Loucy (cell line): Measurements from ENCODE around the gene PYGB.

ENCODE experiments used
- H2AFZ ChIP-seq: fragments of 200-600 bp; sonication (generic); 2 replicates; pipeline ENCODE4 v1.6.0; 2016; ENCODE audit warnings: antibody characterized with exemption, mild to moderate bottlenecking, low read length, moderate library complexity
- H3F3A ChIP-seq: fragments of 200-600 bp; 2 replicates; pipeline ENCODE4 v1.6.0; 2016; ENCODE audit warnings: antibody characterized with exemption, low read depth, mild to moderate bottlenecking
- H3K27me3 ChIP-seq: fragments of 200-600 bp; sonication (generic); 2 replicates; pipeline ENCODE4 v1.6.1; 2014; ENCODE audit warnings: low read length, mild to moderate bottlenecking; ENCODE audit not compliant: insufficient read depth, poor library complexity, severe bottlenecking
- H3K36me3 ChIP-seq: fragments of 200-600 bp; sonication (generic); 2 replicates; pipeline ENCODE4 v1.6.1; 2016; ENCODE audit warnings: low read length; ENCODE audit not compliant: insufficient read depth
- H3K4me1 ChIP-seq: fragments of 200-600 bp; sonication (generic); 2 replicates; pipeline ENCODE4 v1.5.1; 2014; ENCODE audit warnings: low read length, mild to moderate bottlenecking; ENCODE audit not compliant: insufficient read depth, poor library complexity, severe bottlenecking
- H3K4me2 ChIP-seq: fragments of 200-600 bp; sonication (generic); 2 replicates; pipeline ENCODE4 v1.6.0; 2014; ENCODE audit warnings: antibody characterized with exemption, low read length, low read depth, mild to moderate bottlenecking; ENCODE audit not compliant: poor library complexity, severe bottlenecking
- H3K4me3 ChIP-seq: fragments of 200-600 bp; sonication (generic); 2 replicates; pipeline ENCODE4 v1.5.1; 2014; ENCODE audit warnings: low read length, mild to moderate bottlenecking, mixed read lengths; ENCODE audit not compliant: poor library complexity, severe bottlenecking
- H3K79me2 ChIP-seq: fragments of 200-600 bp; sonication (generic); 2 replicates; pipeline ENCODE4 v1.6.1; 2014; ENCODE audit warnings: low read length; ENCODE audit not compliant: insufficient read depth
- H3K9ac ChIP-seq: fragments of 200-600 bp; sonication (generic); 2 replicates; pipeline ENCODE4 v1.6.0; 2014; ENCODE audit warnings: mild to moderate bottlenecking, low read depth, low read length, moderate library complexity; ENCODE audit not compliant: poor library complexity, severe bottlenecking
- H3K9me2 ChIP-seq: fragments of 200-600 bp; sonication (generic); replicated peaks from 2 replicates; pipeline ENCODE4 v1.6.1; 2016; ENCODE audit warnings: low read depth, low read length, mixed read lengths
- H3K9me3 ChIP-seq: fragments of 200-600 bp; sonication (generic); 2 replicates; pipeline ENCODE4 v1.6.1; 2014; ENCODE audit warnings: mild to moderate bottlenecking, antibody characterized with exemption, low read length, low read depth; ENCODE audit not compliant: insufficient read depth
- H4K20me1 ChIP-seq: fragments of 200-600 bp; sonication (generic); 2 replicates; pipeline ENCODE4 v1.6.0; 2014; ENCODE audit warnings: antibody characterized with exemption, low read length, mild to moderate bottlenecking; ENCODE audit not compliant: insufficient read depth, poor library complexity, severe bottlenecking
- EZH2phosphoT487 ChIP-seq: fragments of 200-600 bp; IDR thresholded peaks from 2 replicates; pipeline ENCODE4 v1.6.1; 2018; ENCODE audit warnings: antibody characterized with exemption, mild to moderate bottlenecking, moderate library complexity, borderline replicate concordance
- TF ChIP-seq, protein P1 (sequence below): fragments of 200-600 bp; sonication (generic); conservative IDR thresholded peaks from 2 replicates; pipeline ENCODE4 v1.5.1; 2014; ENCODE audit warnings: mild to moderate bottlenecking, antibody characterized with exemption, low read length

The PYGB gene

DNA sequence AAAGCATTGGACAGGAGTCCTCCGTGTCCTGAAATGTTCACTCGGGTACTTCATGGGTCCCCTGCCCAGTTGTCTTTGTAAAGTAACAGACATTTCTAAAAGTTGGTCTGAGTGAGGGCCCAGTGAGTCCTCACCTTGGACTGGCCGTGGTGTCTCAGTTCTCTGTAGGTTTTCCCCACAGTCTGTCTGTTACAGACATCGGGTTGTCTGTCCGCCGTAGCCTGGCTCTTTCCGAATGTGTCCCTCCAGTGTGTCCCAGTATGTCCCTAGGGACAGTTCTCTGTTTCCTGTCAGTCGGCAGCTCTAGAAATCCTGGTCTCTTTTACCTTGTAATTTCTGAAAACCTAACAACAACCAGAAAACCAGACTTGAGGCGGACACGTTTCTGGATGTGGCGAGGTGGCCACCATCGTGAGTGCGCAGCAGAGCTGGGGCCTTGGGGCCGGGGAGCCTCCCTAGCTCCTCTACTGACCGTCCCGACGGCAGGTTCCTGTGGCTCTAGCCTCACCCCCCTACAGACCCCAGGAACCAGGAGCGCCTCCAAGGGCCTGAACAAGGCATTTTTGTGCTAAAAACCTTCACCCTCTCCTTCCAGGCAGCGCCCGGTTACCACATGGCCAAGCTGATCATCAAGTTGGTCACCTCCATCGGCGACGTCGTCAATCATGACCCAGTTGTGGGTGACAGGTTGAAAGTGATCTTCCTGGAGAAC is 42.2 kb downstream of the PYGB start:
- H2AFZ ChIP-seq, result no peak overlapping the region
- H3K79me2 ChIP-seq, result no peaks in the 10 kb centered on the region
- H3F3A ChIP-seq, result no peaks in the 10 kb centered on the region
- no peak overlapping the region for H3K4me2 ChIP-seq
- no peaks in the 10 kb centered on the region for H4K20me1 ChIP-seq
- H3K4me3 ChIP-seq, result no peak overlapping the region
- H3K9me2 ChIP-seq, result no peaks in the 10 kb centered on the region
- no peaks in the 10 kb centered on the region for H3K9me3 ChIP-seq
- no peak for TF ChIP-seq EZH2phosphoT487
- H3K36me3 ChIP-seq, result peaks cover 43% of the 10 kb centered on the region; the same call in 1 of the 2 replicates
- H3K9ac ChIP-seq, result no peak overlapping the region
- H3K27me3 ChIP-seq, result no peaks in the 10 kb centered on the region
- no peaks in the 10 kb centered on the region for H3K4me1 ChIP-seq

DNA sequence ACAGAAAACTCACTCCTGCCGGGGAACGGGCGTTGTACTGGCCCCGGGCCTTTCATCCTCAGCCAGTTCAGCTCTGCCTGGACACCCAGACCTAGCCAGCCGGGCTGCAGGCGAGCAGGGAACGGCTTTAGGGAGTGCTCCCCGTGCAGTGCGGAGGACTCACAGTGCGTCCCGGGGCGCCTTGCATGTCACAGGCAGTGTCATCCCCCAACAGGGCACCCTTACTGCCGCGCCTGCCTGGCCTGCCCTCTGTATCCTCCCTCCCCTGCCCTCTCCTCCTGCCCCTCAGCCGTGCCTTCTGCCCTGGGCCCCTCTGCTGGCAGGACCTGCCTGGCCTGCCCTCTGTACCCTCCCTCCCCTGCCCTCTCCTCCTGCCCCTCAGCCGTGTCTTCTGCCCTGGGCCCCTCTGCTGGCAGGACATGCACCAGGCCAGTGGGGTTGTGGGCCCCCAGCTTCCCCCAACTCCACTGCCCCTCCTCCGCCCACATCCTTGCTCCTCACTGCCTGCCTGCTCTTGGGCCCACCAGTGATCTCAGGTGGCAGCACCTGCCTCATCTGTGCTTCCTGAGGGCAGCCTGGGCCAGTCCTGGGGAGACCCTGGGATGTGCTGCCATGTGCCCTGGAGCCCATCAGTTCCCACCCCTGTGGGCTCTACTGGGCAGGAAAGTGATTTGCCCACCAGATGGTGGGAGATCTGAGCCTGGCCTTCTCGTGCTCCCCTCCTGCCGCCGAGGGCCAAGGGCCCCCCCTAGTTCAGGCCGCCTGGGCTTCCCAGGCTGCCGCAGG is 43.0 kb downstream of the PYGB start:
- Histone ChIP-seq H4K20me1 (no peaks in the 10 kb centered on the region), H3F3A (no peaks in the 10 kb centered on the region), H3K9me2 (no peaks in the 10 kb centered on the region), H3K36me3 (peaks cover 40% of the 10 kb centered on the region; the same call in 1 of the 2 replicates), H2AFZ (no peak overlapping the region), H3K4me2 (no peak overlapping the region), H3K9ac (no peak overlapping the region), H3K4me1 (no peaks in the 10 kb centered on the region), H3K4me3 (no peak overlapping the region), H3K27me3 (no peaks in the 10 kb centered on the region), H3K9me3 (no peaks in the 10 kb centered on the region), H3K79me2 (no peaks in the 10 kb centered on the region)
- no peak for TF ChIP-seq EZH2phosphoT487
- TF ChIP-seq, protein P1, sequence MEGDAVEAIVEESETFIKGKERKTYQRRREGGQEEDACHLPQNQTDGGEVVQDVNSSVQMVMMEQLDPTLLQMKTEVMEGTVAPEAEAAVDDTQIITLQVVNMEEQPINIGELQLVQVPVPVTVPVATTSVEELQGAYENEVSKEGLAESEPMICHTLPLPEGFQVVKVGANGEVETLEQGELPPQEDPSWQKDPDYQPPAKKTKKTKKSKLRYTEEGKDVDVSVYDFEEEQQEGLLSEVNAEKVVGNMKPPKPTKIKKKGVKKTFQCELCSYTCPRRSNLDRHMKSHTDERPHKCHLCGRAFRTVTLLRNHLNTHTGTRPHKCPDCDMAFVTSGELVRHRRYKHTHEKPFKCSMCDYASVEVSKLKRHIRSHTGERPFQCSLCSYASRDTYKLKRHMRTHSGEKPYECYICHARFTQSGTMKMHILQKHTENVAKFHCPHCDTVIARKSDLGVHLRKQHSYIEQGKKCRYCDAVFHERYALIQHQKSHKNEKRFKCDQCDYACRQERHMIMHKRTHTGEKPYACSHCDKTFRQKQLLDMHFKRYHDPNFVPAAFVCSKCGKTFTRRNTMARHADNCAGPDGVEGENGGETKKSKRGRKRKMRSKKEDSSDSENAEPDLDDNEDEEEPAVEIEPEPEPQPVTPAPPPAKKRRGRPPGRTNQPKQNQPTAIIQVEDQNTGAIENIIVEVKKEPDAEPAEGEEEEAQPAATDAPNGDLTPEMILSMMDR, result no peak

DNA sequence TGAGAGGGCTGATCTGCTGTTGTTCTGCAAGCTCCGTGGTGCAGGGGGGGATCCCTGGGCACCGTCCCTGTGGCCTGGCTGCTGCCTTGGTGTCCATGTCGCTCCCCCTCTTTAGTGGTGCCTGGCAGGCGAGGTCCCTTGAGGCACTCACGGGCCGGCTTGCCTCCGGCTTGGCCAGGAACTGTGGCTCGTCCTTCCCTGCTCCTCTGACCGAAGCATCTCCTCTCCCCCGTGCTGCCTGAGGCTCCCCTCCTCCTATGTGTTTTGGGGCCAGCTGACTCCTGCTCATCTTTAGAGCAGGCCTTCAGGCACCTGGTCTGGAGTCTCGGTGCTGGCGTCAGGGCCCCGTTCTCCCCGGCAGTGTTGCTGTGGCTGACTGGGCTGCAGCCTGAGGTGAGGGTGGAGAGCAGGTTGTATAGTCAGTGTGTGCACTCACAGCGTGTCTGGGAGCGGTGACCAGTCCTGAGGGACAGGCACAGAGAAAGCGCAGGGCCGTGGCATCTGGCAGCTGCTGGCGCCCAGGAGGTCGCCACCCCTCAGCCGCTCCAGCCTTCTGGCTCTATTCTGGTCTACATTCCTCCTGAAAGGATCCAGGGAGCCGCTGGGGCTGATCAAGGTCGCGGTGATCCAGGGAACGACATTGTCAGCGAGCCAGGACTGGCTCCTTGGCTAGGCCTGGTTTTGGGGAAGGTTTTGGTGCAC is 43.7 kb downstream of the PYGB start:
- Histone ChIP-seq H3K4me1 (no peaks in the 10 kb centered on the region), H4K20me1 (no peaks in the 10 kb centered on the region), H3K9ac (no peak overlapping the region), H3F3A (no peaks in the 10 kb centered on the region), H3K4me3 (no peak overlapping the region), H2AFZ (no peak overlapping the region), H3K79me2 (no peaks in the 10 kb centered on the region), H3K27me3 (no peaks in the 10 kb centered on the region), H3K9me2 (no peaks in the 10 kb centered on the region), H3K36me3 (peaks cover 38% of the 10 kb centered on the region; the same call in 1 of the 2 replicates), H3K9me3 (no peaks in the 10 kb centered on the region), H3K4me2 (no peak overlapping the region)
- TF ChIP-seq EZH2phosphoT487, result no peak
- TF ChIP-seq, protein P1, result no peak
